GM03348 (cell line): ENCODE data around the gene RNF125.
"Not testable (repeated sequence)": the region's sequence is repeated elsewhere in the genome, so short reads cannot be mapped to it uniquely, and the experiment has no call there.

Source experiments
- DNase-seq: peaks from one replicate; pipeline ENCODE4 v3.0.0; 2012; ENCODE audit warnings: low spot score

The RNF125 gene

DNA sequence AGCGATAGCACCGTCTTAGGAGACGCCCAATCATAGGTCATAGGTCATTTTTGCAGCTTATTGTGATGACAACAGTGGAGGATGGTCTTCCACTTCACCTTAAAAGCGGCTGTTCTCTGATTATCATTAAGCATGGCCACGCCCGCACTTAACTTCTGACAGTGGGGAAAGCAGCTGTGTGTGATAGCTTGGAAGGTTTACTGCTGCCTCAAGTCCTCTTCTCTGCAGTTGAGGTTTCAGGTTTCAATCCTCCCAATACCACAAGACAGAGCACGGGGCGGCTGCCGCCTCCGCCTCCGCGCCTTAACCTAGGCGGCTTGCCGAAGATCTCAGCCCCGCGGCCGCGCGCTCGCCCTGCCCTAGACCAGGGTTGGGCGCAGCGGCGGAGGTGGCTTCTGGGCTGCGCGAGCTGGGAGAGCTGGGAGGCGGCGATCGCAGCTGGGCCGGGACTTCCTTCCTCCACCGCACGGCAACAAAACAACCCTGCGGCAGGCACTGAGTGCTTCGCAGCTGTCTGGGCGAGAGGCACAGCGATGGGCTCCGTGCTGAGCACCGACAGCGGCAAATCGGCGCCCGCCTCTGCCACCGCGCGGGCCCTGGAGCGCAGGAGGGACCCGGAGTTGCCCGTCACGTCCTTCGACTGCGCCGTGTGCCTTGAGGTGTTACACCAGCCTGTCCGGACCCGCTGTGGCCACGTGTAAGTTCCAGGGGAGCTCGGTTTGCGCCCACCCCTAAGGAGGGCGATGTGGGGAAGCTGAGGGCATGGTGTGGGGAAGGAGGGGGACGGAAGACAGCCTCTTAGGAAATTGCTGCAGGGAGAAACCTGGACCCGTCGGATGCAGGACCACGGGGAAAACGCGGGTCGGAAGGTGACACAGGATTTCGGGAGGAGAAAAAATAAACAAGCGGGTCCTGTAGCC, at the start of gene RNF125:
Gene RNF125 (plus strand): TSS at position 495 of the 920 bp plus-strand sequence. CDS start 39 bp downstream, at position 534.
- peak; percentile 84 for DNase-seq

DNA sequence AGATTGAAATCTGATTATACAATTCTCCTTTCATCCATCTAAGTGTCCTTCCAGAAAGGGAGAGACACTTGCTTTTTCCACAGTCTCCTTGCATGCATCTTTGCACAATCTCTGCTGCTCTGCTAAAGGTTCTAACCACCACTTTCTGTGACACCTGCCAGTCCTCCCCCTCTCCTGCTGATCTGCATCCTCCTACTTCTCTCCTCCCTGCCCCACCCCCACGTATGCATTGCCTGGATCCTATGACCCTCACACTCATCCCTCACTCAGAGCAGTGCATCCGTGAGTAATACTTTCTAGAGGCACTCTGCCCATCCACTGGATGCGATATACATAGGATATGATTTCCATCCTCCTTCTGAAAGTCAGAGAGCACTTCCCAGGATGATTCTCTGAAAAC, 48.0 kb upstream of the RNF125 start:
- no peak for DNase-seq

DNA sequence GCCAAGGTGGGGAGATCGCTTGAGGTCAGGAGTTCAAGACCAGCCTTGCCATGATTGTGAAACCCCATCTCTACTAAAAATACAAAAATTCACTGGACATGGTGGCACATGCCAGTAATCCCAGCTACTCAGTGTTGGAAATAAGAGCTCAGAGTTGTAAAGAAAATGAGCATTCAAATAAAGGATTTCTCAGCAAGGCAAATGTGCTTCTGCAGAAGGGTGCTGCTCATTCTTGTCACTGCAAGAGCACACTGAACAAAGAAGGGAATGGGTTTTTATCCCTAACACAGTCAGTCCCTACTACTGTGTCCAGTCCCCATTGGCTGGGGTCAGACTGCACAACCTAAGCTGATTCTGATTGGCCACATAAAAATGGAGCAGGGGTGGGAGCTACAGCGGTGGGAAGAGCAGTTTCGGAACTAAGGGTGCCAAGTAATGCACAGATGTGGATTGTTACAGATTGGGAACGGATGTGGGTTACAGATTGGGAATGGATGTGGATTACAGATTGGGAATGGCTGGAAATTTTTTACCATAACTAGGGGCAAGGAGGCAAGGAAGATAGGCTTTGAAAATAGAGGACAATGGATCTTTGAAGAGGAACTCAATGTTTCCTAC, 44.6 kb upstream of the RNF125 start:
- no peak for DNase-seq

DNA sequence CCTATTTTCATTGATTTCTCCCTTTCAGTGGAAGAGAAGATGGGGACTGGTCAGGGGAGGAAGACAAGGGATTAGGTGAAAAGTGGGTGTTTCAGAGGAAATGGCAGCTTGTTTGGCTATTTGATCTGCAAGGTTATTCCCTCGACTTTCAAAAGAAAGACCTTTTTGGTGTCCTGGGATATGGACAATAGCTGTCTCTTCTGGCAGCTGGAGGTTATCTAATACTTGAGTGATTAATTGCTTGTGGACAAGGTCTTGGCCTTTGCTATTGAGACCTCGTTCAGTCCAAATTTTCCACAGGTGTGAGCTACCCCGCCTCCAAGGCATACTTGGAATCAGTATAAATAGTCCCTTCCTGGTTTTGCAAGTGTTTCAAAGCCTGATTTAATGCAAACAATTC, 42.4 kb upstream of the RNF125 start:
- DNase-seq, result no peak

DNA sequence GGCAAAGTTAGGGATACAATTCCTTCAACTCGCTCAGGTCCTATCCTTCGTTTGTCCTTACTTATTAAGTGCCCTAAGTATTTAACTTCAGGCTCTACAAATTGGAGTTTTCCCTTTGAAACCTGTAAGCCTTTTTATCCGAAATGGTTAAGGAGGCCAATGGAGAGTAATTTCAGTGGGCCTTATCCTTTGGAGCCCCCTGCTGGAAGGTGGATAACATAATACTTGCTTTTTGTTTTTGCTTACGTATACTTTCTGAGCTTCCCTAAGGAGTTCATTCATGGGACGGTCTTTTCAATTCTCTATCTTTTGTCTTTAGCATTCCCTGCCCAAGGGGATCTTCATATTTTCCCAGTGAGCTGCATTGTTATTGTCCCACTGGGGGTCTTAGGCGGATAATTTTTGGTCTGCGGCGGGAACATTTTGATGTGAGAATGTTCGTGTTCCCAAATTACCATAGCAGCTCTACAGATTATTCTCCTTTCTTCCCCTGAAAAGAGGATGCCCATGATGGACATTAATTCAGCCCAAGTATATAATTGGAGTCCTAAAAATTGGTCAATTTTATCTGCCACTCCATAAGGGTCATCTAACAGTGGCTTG, 41.3 kb upstream of the RNF125 start:
- peak; percentile 45 for DNase-seq

DNA sequence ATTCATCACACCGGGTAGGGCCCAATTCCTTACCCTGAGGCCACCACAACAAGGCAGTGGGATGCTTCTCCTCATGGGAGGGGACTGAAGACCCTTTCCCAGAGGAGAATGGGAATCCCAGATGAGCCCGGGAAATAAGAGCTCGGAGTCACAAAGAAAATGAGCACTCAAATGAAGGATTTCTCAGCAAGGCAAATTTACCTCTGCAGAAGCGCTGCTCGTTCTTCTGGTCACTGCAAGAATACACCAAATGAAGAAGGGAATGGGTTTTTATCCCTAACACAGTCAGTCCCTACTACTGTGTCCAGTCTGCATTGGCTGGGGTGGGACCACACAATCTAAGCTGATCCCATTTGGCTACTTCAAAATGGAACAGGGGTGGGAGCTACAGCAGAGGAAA, 40.0 kb upstream of the RNF125 start:
- DNase-seq, result no peak

DNA sequence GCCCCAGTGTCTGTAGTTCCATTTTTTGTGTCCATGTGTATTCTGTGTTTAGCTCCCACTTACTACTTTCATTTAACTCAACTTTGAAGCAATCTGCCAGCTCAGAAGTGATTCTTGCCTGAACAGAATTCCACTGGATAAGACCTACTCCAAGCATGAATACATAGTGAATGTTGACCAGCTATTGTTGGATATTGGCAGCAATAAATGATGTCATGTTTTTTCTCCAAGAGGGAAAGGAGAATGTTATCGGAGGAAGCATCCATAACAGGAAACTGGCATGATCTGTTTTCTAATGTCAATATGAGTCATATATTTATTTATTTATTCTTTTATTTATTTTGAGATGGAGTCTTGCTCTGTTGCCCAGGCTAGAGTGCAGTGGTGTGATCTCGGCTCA, 38.9 kb upstream of the RNF125 start:
- no peak for DNase-seq

DNA sequence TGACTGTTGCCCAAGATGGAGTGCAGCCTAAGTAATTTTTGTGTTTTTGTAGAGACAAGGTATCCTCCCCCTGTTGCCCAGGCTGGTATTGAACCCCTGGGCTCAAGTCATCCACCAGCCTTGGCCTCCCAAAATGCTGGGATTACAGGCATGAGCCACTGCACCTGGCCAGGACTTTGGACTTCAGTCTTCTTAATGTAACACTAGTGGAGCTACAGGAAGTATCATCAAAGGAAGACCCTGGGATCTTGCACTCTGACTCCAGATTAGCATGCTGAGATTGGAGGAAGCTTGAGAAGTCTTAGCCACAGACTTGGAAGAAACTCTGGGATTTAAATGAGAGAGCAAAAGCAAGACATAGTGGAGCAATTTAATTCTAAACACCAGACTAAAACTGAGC, 37.8 kb upstream of the RNF125 start:
- DNase-seq, result no peak

DNA sequence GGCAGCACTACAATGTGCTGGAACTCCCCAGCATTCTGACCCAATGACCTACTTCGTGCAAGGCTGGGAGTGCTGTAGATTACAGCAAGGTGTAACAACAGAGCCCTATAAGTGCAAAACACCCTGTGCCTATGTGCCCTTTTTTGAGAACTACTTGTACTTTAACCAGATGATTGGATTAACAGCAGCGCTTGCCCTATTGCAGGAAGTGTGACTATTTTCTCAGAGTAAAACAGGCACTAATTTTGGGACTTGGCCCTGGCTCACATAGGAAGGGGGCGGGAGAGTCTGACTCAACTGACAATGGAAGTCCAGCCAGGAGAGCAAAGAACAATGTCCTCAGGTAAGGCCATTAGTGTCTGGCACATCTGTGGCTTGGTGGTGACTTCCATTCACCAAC, 35.6 kb upstream of the RNF125 start:
- DNase-seq, result no peak

DNA sequence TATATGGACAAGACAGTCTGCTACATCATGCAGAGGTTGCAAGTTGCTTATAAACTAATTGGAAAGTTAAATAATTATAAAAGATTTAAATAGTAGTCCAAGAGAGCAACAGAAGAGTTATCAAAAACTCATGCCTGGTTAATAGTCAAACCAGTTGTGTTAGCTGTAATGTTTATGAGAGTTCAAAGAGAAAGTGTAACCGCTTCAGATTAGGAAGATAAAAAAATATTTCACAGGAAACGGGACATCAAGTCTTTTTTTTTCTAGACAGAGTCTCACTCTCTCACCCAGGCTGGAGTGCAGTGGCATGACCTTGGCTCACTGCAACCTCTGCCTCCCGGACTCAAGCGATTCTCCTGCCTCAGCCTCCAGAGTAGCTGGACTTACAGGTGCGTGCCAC, 34.6 kb upstream of the RNF125 start:
- DNase-seq, result no peak

DNA sequence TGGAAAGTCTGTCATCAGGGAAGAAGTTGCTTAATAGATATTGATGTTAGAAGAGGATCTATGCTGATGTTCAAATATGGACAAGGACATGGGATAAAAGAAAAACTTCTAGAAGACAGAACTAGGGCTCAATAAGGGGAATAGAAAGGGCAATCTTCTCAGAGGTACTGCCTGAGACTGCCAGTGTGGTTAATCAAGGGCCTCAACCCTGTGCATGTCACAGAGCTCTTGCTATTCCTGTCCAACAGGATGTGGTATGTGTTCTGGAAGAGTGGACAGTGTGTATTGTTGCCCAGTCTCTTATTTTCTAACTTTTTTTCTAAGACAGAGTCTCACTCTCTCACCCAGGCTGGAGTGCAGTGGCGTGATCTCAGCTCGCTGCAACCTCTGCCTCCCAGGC, 27.8 kb upstream of the RNF125 start:
- DNase-seq, result no peak

DNA sequence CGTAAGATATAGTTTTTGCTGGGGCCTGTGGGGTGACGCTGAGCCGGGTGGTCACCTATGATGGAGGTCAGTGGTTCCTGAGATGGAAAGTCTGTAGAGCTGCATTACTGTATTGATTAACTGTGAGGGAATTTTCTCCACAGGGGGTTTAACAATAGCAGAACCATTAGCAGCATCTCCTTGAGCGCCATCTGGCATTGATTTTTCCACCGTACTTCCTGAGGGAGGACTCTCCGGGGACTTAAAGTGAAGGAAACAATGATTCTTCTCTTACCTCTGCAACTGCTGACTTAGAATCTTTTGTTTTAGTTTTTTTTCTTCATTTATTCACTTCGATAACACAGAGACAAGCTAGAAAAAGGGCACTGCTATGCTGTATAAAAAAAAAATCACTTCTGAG, 22.6 kb upstream of the RNF125 start:
- DNase-seq, result no peak

DNA sequence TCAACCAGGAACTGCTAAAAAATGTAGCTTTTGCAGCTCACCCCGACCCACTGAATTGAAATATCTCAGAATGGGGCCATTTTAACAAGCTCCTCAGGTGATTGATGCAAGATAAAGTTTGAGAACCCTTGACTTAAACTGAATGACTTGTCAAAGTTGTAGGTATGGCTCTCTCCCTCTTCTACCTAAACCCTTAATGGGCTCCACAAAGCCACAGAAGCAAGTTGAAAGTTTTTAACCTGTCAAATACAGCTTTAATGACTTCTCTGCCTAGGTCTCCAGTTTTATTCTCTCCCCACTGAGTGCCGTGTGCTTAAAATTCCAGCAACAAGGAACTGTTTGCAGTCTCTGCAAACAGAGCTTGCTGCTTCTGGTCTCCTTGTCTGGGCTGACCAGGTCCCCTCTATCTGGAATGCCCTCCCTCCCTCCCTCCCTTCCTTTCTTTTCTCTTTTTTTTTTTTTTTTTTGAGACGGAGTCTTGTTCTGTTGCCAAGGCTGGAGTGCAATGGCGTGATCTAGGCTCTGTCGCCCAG, 19.7 kb upstream of the RNF125 start:
- no peak for DNase-seq

DNA sequence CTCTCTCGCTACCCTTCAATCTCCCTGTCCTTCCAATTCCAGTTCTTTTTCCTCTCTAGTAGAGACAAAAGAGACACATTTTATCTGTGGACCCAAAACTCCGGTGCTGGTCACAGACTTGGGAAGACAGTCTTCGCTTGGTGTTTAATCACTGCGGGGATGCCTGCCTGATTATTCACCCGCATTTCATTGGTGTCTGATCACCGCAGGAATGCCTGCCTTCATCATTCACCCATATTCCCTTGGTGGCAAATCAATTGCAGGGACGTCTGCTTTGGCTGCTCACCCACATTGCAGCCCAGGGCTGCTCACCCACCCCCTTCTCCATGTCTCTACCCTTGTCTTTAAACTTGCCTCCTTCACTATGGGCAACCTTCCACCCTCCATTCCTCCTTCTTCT, 17.5 kb upstream of the RNF125 start:
- not testable (repeated sequence) for DNase-seq

DNA sequence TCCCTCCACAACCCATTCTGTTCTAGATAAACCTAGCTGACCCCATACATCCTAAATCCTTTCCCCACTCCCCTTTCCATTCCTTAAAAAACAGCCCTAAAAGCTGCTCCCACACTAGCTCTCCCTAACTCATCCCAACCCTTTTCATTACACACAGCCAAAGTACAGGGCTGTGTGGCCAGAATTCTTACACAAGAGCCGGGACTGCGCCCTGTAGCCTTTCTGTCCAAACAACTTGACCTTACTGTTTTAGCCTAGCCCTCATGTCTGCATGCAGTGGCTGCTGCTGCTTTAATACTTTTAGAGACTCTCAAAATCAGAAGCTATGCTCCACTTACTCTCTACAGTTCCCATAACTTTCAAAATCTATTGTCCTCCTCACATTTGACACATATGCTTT, 14.8 kb upstream of the RNF125 start:
- not testable (repeated sequence) for DNase-seq

DNA sequence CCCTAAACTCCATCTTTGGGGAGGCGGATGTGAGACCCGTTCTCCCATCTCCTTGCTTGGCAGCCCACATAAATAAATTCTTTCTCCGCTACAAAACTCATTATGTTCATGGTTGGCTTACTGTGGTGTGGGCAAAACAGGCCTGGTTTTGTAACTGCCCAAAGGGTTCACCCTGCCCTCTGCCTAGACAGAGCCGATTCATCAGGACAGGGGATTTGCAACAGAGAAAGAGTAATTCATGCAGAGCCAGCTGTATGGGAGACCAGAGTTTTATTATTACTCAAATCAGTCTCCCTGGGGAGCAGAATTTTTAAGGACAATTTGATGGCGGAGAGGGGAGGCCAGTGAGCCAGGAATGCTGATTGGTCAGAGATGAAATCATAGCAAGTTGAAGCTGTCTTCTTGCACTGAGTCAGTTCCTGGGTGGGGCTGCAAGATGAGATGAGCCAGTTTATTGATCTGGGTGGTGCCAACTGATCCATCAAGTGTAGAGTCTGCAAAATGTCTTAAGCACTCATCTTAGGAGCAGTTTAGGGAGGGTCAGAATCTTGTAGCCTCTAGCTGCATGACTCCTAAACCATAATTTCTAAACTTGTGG, 8.4 kb upstream of the RNF125 start:
- no peak for DNase-seq

DNA sequence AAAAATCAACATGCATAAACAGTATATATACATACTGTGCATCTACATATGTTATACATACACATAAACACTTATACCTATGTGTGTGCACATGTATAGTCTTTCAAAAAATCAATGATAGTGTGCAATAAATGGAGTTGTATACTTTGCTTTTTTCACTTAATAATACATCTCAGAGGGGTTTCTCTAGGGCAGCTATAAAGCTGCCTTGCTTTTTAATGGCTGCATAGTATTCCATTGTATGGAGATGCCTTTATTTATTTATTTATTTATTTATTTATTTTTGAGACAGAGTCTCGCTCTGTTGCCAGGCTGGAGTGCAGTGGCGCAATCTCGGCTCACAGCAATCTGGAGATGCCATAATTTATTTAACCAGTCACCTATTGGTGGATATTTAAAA, 7.4 kb upstream of the RNF125 start:
- no peak for DNase-seq

DNA sequence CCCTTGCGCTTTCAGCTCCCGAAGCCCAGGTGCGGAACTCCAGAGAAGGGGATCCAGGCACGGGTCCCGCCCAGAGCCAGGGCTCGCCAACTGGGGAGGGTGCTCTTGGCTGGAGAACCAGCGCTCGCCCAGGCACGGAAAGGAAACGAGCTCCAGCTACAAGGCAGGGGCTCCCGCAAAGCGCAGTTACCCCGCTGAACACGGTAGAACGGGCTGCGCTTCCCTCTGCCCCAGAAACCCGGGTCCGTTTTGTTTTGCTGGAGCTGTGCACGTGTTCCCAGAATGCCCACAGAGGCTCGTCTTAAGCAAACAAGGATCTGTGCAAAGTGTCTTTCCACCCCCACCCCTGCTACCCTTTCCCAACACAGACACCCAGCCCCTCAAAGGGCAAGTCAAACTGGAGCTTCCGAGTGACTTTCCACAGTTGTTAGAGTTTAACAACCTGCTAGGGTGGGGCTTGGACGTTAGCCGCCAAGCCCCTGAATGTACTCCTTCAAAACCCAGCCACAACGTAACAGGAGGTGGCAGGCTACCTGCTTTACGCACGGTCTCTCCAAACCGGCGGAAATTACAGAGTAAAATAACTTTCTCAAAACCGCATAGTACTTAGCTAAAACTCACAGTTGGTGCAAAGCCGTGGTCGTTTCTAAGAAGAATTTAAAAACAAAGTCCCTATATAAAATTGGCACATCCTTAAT, 775 bp downstream of the RNF125 start:
- peak; percentile 38 for DNase-seq

DNA sequence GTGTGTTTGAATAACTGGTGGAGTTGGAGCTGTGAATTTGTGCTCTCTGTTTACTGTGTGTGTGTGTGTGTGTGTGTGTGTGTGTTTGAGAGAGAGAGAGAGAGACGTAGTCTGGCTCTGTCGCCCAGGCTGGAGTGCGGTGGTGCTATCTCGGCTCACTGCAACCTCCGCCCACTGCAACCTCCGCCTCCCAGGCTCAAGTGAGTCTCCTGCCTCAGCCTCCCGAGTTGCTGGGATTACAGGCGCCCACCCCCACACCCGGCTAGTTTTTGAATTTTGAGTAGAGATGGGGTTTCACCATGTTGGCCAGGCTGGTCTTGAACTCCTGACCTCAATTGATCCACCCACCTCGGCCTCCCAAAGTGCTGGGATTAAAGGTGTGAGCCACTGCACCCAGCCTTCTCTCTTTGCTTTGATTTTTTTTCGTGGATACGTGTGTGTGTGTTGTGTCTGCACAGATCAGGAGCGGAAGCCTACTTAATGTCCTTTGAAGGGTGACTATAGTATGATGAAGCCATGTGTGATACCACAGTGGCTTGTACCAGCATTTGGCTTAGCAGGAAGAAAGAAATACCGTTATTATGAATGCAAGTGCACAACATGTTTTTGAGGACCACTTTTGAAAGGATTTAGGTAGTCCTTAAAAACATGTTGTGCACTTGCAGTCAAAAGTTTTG, 1.5 kb downstream of the RNF125 start:
- not testable (repeated sequence) for DNase-seq

DNA sequence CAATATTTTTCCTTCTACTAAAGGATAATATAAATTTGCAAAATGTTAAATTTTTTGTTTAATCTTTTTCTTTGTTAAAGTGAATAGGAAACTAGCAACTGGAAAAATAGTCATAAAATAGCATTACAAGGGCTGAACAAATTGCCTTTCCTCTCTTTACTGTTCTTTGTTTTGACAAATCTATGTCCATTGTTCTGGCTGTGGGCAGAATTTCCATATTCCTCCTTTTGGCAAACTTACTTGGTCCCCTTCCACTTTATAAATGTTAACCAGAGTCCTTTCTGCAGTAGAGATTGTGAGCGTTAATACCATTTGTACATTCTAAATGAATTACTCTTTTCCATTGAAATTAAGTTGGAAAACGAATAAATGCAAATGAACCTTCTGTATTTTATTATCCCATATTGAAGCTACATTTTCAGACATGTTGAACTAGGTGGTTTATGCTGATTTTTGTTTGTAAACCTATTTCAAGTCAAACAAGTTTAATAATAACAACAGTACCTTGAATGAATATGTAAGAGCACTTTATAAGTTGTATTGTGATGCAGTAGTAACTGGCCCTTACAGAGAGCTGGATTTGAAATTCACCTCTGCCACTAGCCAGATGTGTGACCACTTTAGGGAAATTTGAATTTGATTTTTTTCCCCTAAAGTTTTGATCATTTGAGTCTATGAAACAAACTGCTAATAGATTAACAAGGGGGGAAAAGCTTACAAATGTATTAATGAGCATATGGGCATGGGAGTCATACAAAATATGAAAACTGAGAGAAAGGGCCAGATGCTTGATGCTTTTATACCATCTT, 3.3 kb downstream of the RNF125 start:
- DNase-seq, result no peak
